ENCODE measurements around the gene ZNF76.

- TF ChIP-seq, protein P1, sequence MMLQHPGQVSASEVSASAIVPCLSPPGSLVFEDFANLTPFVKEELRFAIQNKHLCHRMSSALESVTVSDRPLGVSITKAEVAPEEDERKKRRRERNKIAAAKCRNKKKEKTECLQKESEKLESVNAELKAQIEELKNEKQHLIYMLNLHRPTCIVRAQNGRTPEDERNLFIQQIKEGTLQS (IDR thresholded peaks at IDR 0.05), result no peak
- TF ChIP-seq GABPA (IDR thresholded peaks at IDR 0.05 in 1 of 2, conservative IDR thresholded peaks at IDR 0.05 in 1 of 2) (no peak), YY1 (IDR thresholded peaks at IDR 0.05) (no peak), JUND (IDR thresholded peaks at IDR 0.05) (no peak), NR2F2 (IDR thresholded peaks at IDR 0.05) (peak; percentile 83)
- TF ChIP-seq, protein P2, sequence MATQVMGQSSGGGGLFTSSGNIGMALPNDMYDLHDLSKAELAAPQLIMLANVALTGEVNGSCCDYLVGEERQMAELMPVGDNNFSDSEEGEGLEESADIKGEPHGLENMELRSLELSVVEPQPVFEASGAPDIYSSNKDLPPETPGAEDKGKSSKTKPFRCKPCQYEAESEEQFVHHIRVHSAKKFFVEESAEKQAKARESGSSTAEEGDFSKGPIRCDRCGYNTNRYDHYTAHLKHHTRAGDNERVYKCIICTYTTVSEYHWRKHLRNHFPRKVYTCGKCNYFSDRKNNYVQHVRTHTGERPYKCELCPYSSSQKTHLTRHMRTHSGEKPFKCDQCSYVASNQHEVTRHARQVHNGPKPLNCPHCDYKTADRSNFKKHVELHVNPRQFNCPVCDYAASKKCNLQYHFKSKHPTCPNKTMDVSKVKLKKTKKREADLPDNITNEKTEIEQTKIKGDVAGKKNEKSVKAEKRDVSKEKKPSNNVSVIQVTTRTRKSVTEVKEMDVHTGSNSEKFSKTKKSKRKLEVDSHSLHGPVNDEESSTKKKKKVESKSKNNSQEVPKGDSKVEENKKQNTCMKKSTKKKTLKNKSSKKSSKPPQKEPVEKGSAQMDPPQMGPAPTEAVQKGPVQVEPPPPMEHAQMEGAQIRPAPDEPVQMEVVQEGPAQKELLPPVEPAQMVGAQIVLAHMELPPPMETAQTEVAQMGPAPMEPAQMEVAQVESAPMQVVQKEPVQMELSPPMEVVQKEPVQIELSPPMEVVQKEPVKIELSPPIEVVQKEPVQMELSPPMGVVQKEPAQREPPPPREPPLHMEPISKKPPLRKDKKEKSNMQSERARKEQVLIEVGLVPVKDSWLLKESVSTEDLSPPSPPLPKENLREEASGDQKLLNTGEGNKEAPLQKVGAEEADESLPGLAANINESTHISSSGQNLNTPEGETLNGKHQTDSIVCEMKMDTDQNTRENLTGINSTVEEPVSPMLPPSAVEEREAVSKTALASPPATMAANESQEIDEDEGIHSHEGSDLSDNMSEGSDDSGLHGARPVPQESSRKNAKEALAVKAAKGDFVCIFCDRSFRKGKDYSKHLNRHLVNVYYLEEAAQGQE (IDR thresholded peaks at IDR 0.05), result no peak
Observed at GRCh38 chr6:35238843-35239289, 20.7 kb upstream of the ZNF76 start.

Measured in liver (tissue), 2 donors.